Inferior parietal cortex (tissue), 1 donor: ENCODE data around the gene BCAT1.
"Not testable (repeated sequence)": the region's sequence is repeated elsewhere in the genome, so short reads cannot be mapped to it uniquely, and the experiment has no call there.

Experiments
- DNase-seq: peaks from one replicate; pipeline ENCODE4 v3.0.0-alpha.2; 2016; ENCODE audit errors: extremely low spot score

The BCAT1 gene

GRCh38 chr12:24853588-24853987 lies 95.3 kb downstream of the BCAT1 start:
- DNase-seq = no peak

- no peak for DNase-seq
Observed at GRCh38 chr12:24853094-24853493, 95.8 kb downstream of the BCAT1 start.

- DNase-seq = no peak
Observed at GRCh38 chr12:24852420-24852819, 96.5 kb downstream of the BCAT1 start.

- DNase-seq = not testable (repeated sequence)
Observed at GRCh38 chr12:24851883-24852282, 97.0 kb downstream of the BCAT1 start.

- DNase-seq = no peak
Observed at GRCh38 chr12:24851341-24851740, 97.6 kb downstream of the BCAT1 start.

GRCh38 chr12:24850496-24850895 lies 98.4 kb downstream of the BCAT1 start:
- DNase-seq = no peak

GRCh38 chr12:24848941-24849477 lies 99.9 kb downstream of the BCAT1 start:
- DNase-seq = no peak

- no peak for DNase-seq
Observed at GRCh38 chr12:24846689-24847088, 102.2 kb downstream of the BCAT1 start.

- DNase-seq = no peak
Observed at GRCh38 chr12:24845615-24846014, 103.3 kb downstream of the BCAT1 start.

- DNase-seq = no peak
Observed at GRCh38 chr12:24840046-24840800, 108.7 kb downstream of the BCAT1 start.

- DNase-seq = no peak
Observed at GRCh38 chr12:24839268-24839791, 109.6 kb downstream of the BCAT1 start.

GRCh38 chr12:24838531-24838950 lies 110.4 kb downstream of the BCAT1 start:
- DNase-seq = peak; percentile 36

GRCh38 chr12:24835377-24835776 lies 113.5 kb downstream of the BCAT1 start:
- no peak for DNase-seq

- no peak for DNase-seq
Observed at GRCh38 chr12:24833513-24833912, 115.4 kb downstream of the BCAT1 start.

GRCh38 chr12:24823808-24824515 lies 124.9 kb downstream of the BCAT1 start:
- no peak for DNase-seq

- no peak for DNase-seq
Observed at GRCh38 chr12:24822121-24822899, 126.6 kb downstream of the BCAT1 start.

GRCh38 chr12:24821691-24822090 lies 127.2 kb downstream of the BCAT1 start:
- DNase-seq = no peak

- DNase-seq = no peak
Observed at GRCh38 chr12:24820872-24821271, 128.0 kb downstream of the BCAT1 start.

- no peak for DNase-seq
Observed at GRCh38 chr12:24818351-24818750, 130.6 kb downstream of the BCAT1 start.

GRCh38 chr12:24815114-24815423 lies 133.8 kb downstream of the BCAT1 start:
- DNase-seq = no peak

GRCh38 chr12:24814379-24815113 lies 134.4 kb downstream of the BCAT1 start:
- no peak for DNase-seq
